Measurements from ENCODE around the gene TBCD. TPM values are rescaled to one million over a fixed set of nuclear protein-coding genes. Genes with fewer than 3 reads are reported as not detected.

TBCD gene
- total RNA-seq, 5 donors from 2014 or later (not counting 1 experiment from before 2014, with no cell fraction given), result 94.4 to 262 (median 223) TPM

GRCh38 chr17:82935966-82936767 lies 184.3 kb downstream of the TBCD start:
- Histone ChIP-seq H3K27me3 (replicated peaks in 1 of 2; ENCODE audit: control insufficient read depth in 2 of 2, extremely low read depth in 1 of 2, insufficient read depth in 2 of 2, low read length in 1 of 2) (no peaks in the 10 kb centered on the region), H3K4me3 (ENCODE audit: control insufficient read depth in 1 of 2, extremely low read depth in 1 of 2, low read length in 1 of 2) (no peak overlapping the region), H3K27ac (ENCODE audit: low read length) (no peak overlapping the region), H3K9me3 (no peaks in the 10 kb centered on the region), H3K36me3 (ENCODE audit: control insufficient read depth in 2 of 2, extremely low read depth in 1 of 2, insufficient read depth in 1 of 2, low read length in 1 of 2) (peaks cover 29 to 87% of the 10 kb centered on the region in 2 donors), H3K4me1 (ENCODE audit: control insufficient read depth in 1 of 2, extremely low read depth in 1 of 2, insufficient read depth in 2 of 2, low read length in 2 of 2) (no peaks in the 10 kb centered on the region)
- ATAC-seq (replicated peaks in 1 of 4) (no peak), DNase-seq (peak in 1 of 35 experiments; percentile 7)
- Mint-ChIP-seq H3K27ac (no peak overlapping the region), H3K4me1 (peaks cover 0 to 2% (median 0%) of the 10 kb centered on the region in 3 donors), H3K9me3 (no peaks in the 10 kb centered on the region), H3K27me3 (no peaks in the 10 kb centered on the region), H3K36me3 (peaks cover 63% of the 10 kb centered on the region), H3K4me3 (no peak overlapping the region)
- CTCF ChIA-PET, result no interaction called here
- POLR2A ChIA-PET, result no interaction called here
- WGBS (ENCODE audit: insufficient coverage), result 97% methylated on average over 14 of the region's 27 CpGs

GRCh38 chr17:82936768-82937171 lies 184.9 kb downstream of the TBCD start:
- no peak for ATAC-seq (replicated peaks in 1 of 4)
- no peak overlapping the region for H3K4me3 ChIP-seq (ENCODE audit: control insufficient read depth in 1 of 2, extremely low read depth in 1 of 2, low read length in 1 of 2)
- ChIA-PET POLR2A (no interaction called here), CTCF (no interaction called here)
- H3K36me3 ChIP-seq (ENCODE audit: control insufficient read depth in 2 of 2, extremely low read depth in 1 of 2, insufficient read depth in 1 of 2, low read length in 1 of 2), result peaks cover 29 to 87% of the 10 kb centered on the region in 2 donors
- H3K27me3 Mint-ChIP-seq, result no peaks in the 10 kb centered on the region
- no peak overlapping the region for H3K27ac ChIP-seq (ENCODE audit: low read length)
- H3K4me3 Mint-ChIP-seq, result no peak overlapping the region
- H3K27me3 ChIP-seq (replicated peaks in 1 of 2; ENCODE audit: control insufficient read depth in 2 of 2, extremely low read depth in 1 of 2, insufficient read depth in 2 of 2, low read length in 1 of 2), result no peaks in the 10 kb centered on the region
- H3K4me1 Mint-ChIP-seq, result peaks cover 0 to 2% (median 0%) of the 10 kb centered on the region in 3 donors
- 93% methylated on average over 10 of the region's 10 CpGs for whole genome bisulfite sequencing (ENCODE audit: insufficient coverage)
- H3K9me3 ChIP-seq, result no peaks in the 10 kb centered on the region
- peaks cover 60% of the 10 kb centered on the region for H3K36me3 Mint-ChIP-seq
- no peak for DNase-seq
- H3K27ac Mint-ChIP-seq, result no peak overlapping the region
- H3K4me1 ChIP-seq (ENCODE audit: control insufficient read depth in 1 of 2, extremely low read depth in 1 of 2, insufficient read depth in 2 of 2, low read length in 2 of 2), result no peaks in the 10 kb centered on the region
- no peaks in the 10 kb centered on the region for H3K9me3 Mint-ChIP-seq

- H3K27ac Mint-ChIP-seq, result no peak overlapping the region
Measured at GRCh38 chr17:82937411-82938371, 185.8 kb downstream of the TBCD start.

GRCh38 chr17:82938486-82938872 lies 186.6 kb downstream of the TBCD start:
- ChIA-PET POLR2A (no interaction called here), CTCF (no interaction called here)
- peaks cover 29 to 87% of the 10 kb centered on the region in 2 donors for H3K36me3 ChIP-seq (ENCODE audit: control insufficient read depth in 2 of 2, extremely low read depth in 1 of 2, insufficient read depth in 1 of 2, low read length in 1 of 2)
- no peaks in the 10 kb centered on the region for H3K27me3 ChIP-seq (replicated peaks in 1 of 2; ENCODE audit: control insufficient read depth in 2 of 2, extremely low read depth in 1 of 2, insufficient read depth in 2 of 2, low read length in 1 of 2)
- H3K4me1 ChIP-seq (ENCODE audit: control insufficient read depth in 1 of 2, extremely low read depth in 1 of 2, insufficient read depth in 2 of 2, low read length in 2 of 2), result no peaks in the 10 kb centered on the region
- Mint-ChIP-seq H3K27ac (no peak overlapping the region), H3K27me3 (no peaks in the 10 kb centered on the region), H3K9me3 (peaks cover 0 to 6% (median 0%) of the 10 kb centered on the region in 3 donors), H3K4me1 (peaks cover 0 to 2% (median 0%) of the 10 kb centered on the region in 3 donors), H3K36me3 (peaks cover 63% of the 10 kb centered on the region), H3K4me3 (no peak overlapping the region)
- 100% methylated on average over 7 of the region's 8 CpGs for WGBS (ENCODE audit: insufficient coverage)
- no peaks in the 10 kb centered on the region for H3K9me3 ChIP-seq
- H3K4me3 ChIP-seq (ENCODE audit: control insufficient read depth in 1 of 2, extremely low read depth in 1 of 2, low read length in 1 of 2), result no peak overlapping the region
- DNase-seq (peak in 1 of 35 experiments; percentile 11), ATAC-seq (replicated peaks in 1 of 4) (no peak)
- no peak overlapping the region for H3K27ac ChIP-seq (ENCODE audit: low read length)

More at GRCh38 chr17:82937411-82938371, 185.8 kb downstream of the TBCD start:
- Histone ChIP-seq H3K36me3 (ENCODE audit: control insufficient read depth in 2 of 2, extremely low read depth in 1 of 2, insufficient read depth in 1 of 2, low read length in 1 of 2) (peaks cover 32 to 87% of the 10 kb centered on the region in 2 donors), H3K27ac (ENCODE audit: low read length) (no peak overlapping the region), H3K4me3 (ENCODE audit: control insufficient read depth in 1 of 2, extremely low read depth in 1 of 2, low read length in 1 of 2) (no peak overlapping the region), H3K9me3 (no peaks in the 10 kb centered on the region), H3K4me1 (ENCODE audit: control insufficient read depth in 1 of 2, extremely low read depth in 1 of 2, insufficient read depth in 2 of 2, low read length in 2 of 2) (no peaks in the 10 kb centered on the region), H3K27me3 (replicated peaks in 1 of 2; ENCODE audit: control insufficient read depth in 2 of 2, extremely low read depth in 1 of 2, insufficient read depth in 2 of 2, low read length in 1 of 2) (no peaks in the 10 kb centered on the region)
- H3K36me3 Mint-ChIP-seq, result peaks cover 58% of the 10 kb centered on the region
- no peak overlapping the region for H3K4me3 Mint-ChIP-seq
- DNase-seq, result peak in 1 of 35 experiments; percentile 10
- peaks cover 0 to 2% (median 0%) of the 10 kb centered on the region in 3 donors for H3K4me1 Mint-ChIP-seq
- 97% methylated on average over 52 of the region's 53 CpGs for WGBS (ENCODE audit: insufficient coverage)
- no peaks in the 10 kb centered on the region for H3K27me3 Mint-ChIP-seq
- CTCF ChIA-PET, result no interaction called here
- no peak for ATAC-seq (replicated peaks in 1 of 4)
- POLR2A ChIA-PET, result no interaction called here
- H3K9me3 Mint-ChIP-seq, result peaks cover 0 to 2% (median 0%) of the 10 kb centered on the region in 3 donors

- Histone ChIP-seq H3K9me3 (no peaks in the 10 kb centered on the region), H3K4me3 (ENCODE audit: control insufficient read depth in 1 of 2, extremely low read depth in 1 of 2, low read length in 1 of 2) (no peak overlapping the region), H3K4me1 (ENCODE audit: control insufficient read depth in 1 of 2, extremely low read depth in 1 of 2, insufficient read depth in 2 of 2, low read length in 2 of 2) (no peaks in the 10 kb centered on the region), H3K27ac (ENCODE audit: low read length) (no peak overlapping the region), H3K36me3 (ENCODE audit: control insufficient read depth in 2 of 2, extremely low read depth in 1 of 2, insufficient read depth in 1 of 2, low read length in 1 of 2) (peaks cover 27 to 87% of the 10 kb centered on the region in 2 donors), H3K27me3 (replicated peaks in 1 of 2; ENCODE audit: control insufficient read depth in 2 of 2, extremely low read depth in 1 of 2, insufficient read depth in 2 of 2, low read length in 1 of 2) (no peaks in the 10 kb centered on the region)
- no peak for ATAC-seq (replicated peaks in 1 of 4)
- Mint-ChIP-seq H3K9me3 (peaks cover 0 to 10% (median 4%) of the 10 kb centered on the region in 3 donors), H3K27ac (no peak overlapping the region), H3K36me3 (peaks cover 68% of the 10 kb centered on the region), H3K4me3 (no peak overlapping the region), H3K27me3 (no peaks in the 10 kb centered on the region), H3K4me1 (peaks cover 0 to 2% (median 0%) of the 10 kb centered on the region in 3 donors)
- peak in 1 of 35 experiments; percentile 11 for DNase-seq
- ChIA-PET CTCF (no interaction called here), POLR2A (no interaction called here)
- 97% methylated on average over 22 of the region's 26 CpGs for WGBS (ENCODE audit: insufficient coverage)
Measured at GRCh38 chr17:82938873-82939620, 187.2 kb downstream of the TBCD start.
